GM12878 (cell line): Measurements from ENCODE around the gene ATP6V0A1. TPM values are rescaled to one million over a fixed set of nuclear protein-coding genes. Genes with fewer than 3 reads are reported as not detected.

Source experiments
- ATF3 ChIP-seq: IDR thresholded peaks from 2 replicates; pipeline ENCODE4 v1.6.1; 2011; ENCODE audit warnings: low read depth, mild to moderate bottlenecking, low read length, moderate library complexity, borderline replicate concordance; ENCODE audit errors: extremely low read depth
- CREB1 ChIP-seq: IDR thresholded peaks from 2 replicates; pipeline ENCODE4 v1.6.1; 2012; ENCODE audit warnings: low read depth, mild to moderate bottlenecking, inconsistent platforms
- MEF2A ChIP-seq: IDR thresholded peaks from 2 replicates; pipeline ENCODE4 v1.6.1; 2011; ENCODE audit warnings: low read depth, mild to moderate bottlenecking, low read length, moderate library complexity; ENCODE audit not compliant: insufficient read depth
- MYB ChIP-seq: fragments of 150-350 bp; IDR thresholded peaks from 2 replicates; pipeline ENCODE4 v1.6.1; 2014; ENCODE audit warnings: mild to moderate bottlenecking, low read depth, low read length, borderline replicate concordance
- NFIC ChIP-seq: IDR thresholded peaks from 2 replicates; pipeline ENCODE4 v1.6.1; 2012; ENCODE audit warnings: low read depth, mild to moderate bottlenecking, inconsistent platforms, low read length, moderate library complexity
- NRF1 ChIP-seq: conservative IDR thresholded peaks from 2 replicates; pipeline ENCODE4 v1.6.1; 2011; ENCODE audit warnings: mild to moderate bottlenecking, low read depth, low read length, improper control_type of control experiment
- RB1 ChIP-seq: fragments of 450-650 bp; formaldehyde crosslinking; IDR thresholded peaks from 2 replicates; pipeline ENCODE4 v1.6.1; 2017; ENCODE audit warnings: mild to moderate bottlenecking, borderline replicate concordance
- RELA ChIP-seq: fragments of 450-650 bp; IDR thresholded peaks from 2 replicates; pipeline ENCODE4 v1.8.0; 2014; ENCODE audit warnings: borderline replicate concordance; ENCODE audit not compliant: partially characterized antibody
- SMAD5 ChIP-seq: IDR thresholded peaks from 2 replicates; pipeline ENCODE4 v1.6.1; 2016; ENCODE audit warnings: antibody characterized with exemption, low read depth
- USF1 ChIP-seq: IDR thresholded peaks from 2 replicates; pipeline ENCODE4 v1.6.1; 2011; ENCODE audit warnings: borderline replicate concordance, low read depth, mild to moderate bottlenecking, moderate library complexity, mixed read lengths, low read length; ENCODE audit not compliant: insufficient read depth; ENCODE audit errors: extremely low read length
- WRNIP1 ChIP-seq: IDR thresholded peaks from 2 replicates; pipeline ENCODE4 v1.6.1; 2011; ENCODE audit warnings: low read depth, low read length, improper control_type of control experiment, borderline replicate concordance
- ZBTB11 ChIP-seq: fragments of 450-650 bp; formaldehyde crosslinking; IDR thresholded peaks from 2 replicates; pipeline ENCODE4 v1.5.0; 2022; ENCODE audit warnings: mild to moderate bottlenecking, missing genetic modification characterization
- polyA plus RNA-seq, 11 experiments: library from polyadenylated mRNA; depleted of rRNA in 4 of 11; unstranded in 6 of 11; stranded (reverse) in 5 of 11; fragments of >200 nt; fragmentation: Nextera tagmentation in 4 of 11; fragmentation: Illumina TruSeq in 1 of 11; extraction: Ambion mirVana in 4 of 11; extraction: Trizol in 1 of 11; gene quantifications; 1 replicate in 1 of 11; 2 replicates in 10 of 11; pipeline versions ENCODE4 v1.2.1 to v1.2.3, GENCODE V29; 2011 to 2016; ENCODE audit warnings: inconsistent platforms in 2 of 11, missing spikeins in 2 of 11, low read depth in 1 of 11
- total RNA-seq, 4 experiments: library from RNA; depleted of rRNA in 3 of 4; stranded (reverse); fragments of >200 nt in 3 of 4; fragmentation: Illumina TruSeq in 1 of 4; extraction: Trizol in 1 of 4; gene quantifications; 2 replicates each; pipeline versions ENCODE4 v1.2.1 to v1.2.3, GENCODE V29; 2013 to 2021
- TF ChIP-seq, protein P1 (sequence below): fragments of 450-650 bp; IDR thresholded peaks from 2 replicates; pipeline ENCODE4 v1.6.1; 2016; ENCODE audit warnings: mild to moderate bottlenecking, moderate library complexity, borderline replicate concordance
- TF ChIP-seq, protein P2 (sequence below): fragments of 450-650 bp; formaldehyde crosslinking; IDR thresholded peaks from 2 replicates; pipeline ENCODE4 v1.4.0; 2022; ENCODE audit warnings: mild to moderate bottlenecking, moderate library complexity
- TF ChIP-seq, protein P3 (sequence below): IDR thresholded peaks from 2 replicates; pipeline ENCODE4 v1.6.1; 2012; ENCODE audit warnings: low read depth, low read length, improper control_type of control experiment

ATP6V0A1 gene
- total and polyA plus RNA-seq, 10 of the 15 experiments (the other 5 are each of a cell fraction or from before 2014, with no cell fraction given) = 3.0 to 76.6 (median 30.9) TPM

DNA sequence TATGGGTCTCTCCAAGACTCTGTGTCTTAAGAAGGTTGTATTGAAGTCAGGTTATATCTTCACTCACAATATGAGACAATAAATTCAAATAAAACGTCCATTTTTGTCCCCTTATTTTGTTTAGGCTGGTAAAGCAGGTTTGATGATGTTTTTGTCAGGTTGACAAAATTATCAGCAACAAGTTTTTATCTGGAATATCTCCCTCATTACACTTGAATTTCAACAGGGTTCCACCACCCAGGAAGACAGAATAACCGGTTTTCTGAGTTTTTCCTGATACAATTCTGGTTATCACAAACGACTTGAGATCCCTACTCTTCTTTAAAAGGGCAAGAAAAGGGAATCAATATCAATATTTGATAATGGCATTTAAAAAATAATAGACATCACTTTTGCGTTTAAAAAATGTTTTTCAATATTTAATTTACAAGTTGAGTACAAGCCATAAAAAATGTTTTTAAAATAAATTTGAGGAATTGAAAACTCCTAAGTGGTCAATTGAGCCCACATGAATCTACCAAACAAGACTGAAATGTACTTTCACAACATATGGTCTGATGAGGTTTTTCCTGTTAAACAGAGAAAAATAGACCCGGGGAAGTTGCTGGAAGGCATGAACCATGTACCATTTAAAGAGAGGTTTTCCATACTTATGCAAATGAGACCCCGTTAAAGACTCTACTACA, 1.4 kb upstream of the ATP6V0A1 start (continued):
- TF ChIP-seq USF1 (no peak), NRF1 (no peak), NFIC (peak; percentile 81), RB1 (no peak), WRNIP1 (no peak), RELA (no peak), ZBTB11 (CRISPR knock-in tag) (no peak), CREB1 (peak; percentile 39; the same call in 1 of the 2 replicates), ATF3 (no peak), MEF2A (peak; percentile 80), MYB (no peak), SMAD5 (no peak)
- TF ChIP-seq, protein P1, sequence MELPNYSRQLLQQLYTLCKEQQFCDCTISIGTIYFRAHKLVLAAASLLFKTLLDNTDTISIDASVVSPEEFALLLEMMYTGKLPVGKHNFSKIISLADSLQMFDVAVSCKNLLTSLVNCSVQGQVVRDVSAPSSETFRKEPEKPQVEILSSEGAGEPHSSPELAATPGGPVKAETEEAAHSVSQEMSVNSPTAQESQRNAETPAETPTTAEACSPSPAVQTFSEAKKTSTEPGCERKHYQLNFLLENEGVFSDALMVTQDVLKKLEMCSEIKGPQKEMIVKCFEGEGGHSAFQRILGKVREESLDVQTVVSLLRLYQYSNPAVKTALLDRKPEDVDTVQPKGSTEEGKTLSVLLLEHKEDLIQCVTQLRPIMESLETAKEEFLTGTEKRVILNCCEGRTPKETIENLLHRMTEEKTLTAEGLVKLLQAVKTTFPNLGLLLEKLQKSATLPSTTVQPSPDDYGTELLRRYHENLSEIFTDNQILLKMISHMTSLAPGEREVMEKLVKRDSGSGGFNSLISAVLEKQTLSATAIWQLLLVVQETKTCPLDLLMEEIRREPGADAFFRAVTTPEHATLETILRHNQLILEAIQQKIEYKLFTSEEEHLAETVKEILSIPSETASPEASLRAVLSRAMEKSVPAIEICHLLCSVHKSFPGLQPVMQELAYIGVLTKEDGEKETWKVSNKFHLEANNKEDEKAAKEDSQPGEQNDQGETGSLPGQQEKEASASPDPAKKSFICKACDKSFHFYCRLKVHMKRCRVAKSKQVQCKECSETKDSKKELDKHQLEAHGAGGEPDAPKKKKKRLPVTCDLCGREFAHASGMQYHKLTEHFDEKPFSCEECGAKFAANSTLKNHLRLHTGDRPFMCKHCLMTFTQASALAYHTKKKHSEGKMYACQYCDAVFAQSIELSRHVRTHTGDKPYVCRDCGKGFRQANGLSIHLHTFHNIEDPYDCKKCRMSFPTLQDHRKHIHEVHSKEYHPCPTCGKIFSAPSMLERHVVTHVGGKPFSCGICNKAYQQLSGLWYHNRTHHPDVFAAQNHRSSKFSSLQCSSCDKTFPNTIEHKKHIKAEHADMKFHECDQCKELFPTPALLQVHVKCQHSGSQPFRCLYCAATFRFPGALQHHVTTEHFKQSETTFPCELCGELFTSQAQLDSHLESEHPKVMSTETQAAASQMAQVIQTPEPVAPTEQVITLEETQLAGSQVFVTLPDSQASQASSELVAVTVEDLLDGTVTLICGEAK = no peak; the same call in 1 of the 2 replicates
- TF ChIP-seq, protein P2, sequence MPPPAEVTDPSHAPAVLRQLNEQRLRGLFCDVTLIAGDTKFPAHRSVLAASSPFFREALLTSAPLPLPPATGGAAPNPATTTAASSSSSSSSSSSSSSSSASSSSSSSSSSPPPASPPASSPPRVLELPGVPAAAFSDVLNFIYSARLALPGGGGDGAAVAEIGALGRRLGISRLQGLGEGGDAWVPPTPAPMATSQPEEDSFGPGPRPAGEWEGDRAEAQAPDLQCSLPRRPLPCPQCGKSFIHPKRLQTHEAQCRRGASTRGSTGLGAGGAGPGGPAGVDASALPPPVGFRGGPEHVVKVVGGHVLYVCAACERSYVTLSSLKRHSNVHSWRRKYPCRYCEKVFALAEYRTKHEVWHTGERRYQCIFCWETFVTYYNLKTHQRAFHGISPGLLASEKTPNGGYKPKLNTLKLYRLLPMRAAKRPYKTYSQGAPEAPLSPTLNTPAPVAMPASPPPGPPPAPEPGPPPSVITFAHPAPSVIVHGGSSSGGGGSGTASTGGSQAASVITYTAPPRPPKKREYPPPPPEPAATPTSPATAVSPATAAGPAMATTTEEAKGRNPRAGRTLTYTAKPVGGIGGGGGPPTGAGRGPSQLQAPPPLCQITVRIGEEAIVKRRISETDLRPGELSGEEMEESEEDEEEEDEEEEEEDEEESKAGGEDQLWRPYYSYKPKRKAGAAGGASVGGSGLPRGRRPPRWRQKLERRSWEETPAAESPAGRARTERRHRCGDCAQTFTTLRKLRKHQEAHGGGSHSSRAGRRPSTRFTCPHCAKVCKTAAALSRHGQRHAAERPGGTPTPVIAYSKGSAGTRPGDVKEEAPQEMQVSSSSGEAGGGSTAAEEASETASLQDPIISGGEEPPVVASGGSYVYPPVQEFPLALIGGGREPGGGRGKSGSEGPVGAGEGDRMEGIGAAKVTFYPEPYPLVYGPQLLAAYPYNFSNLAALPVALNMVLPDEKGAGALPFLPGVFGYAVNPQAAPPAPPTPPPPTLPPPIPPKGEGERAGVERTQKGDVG (CRISPR knock-in tag) = no peak
- TF ChIP-seq, protein P3, sequence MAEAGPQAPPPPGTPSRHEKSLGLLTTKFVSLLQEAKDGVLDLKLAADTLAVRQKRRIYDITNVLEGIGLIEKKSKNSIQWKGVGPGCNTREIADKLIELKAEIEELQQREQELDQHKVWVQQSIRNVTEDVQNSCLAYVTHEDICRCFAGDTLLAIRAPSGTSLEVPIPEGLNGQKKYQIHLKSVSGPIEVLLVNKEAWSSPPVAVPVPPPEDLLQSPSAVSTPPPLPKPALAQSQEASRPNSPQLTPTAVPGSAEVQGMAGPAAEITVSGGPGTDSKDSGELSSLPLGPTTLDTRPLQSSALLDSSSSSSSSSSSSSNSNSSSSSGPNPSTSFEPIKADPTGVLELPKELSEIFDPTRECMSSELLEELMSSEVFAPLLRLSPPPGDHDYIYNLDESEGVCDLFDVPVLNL = no peak
